Inflammatory macrophage treated with lipopolysaccharide for 4 hours (primary cell): Measurements from ENCODE around the gene BHLHE23.

Experiments
- DNase-seq: peaks from one replicate; pipeline ENCODE4 v3.0.0-alpha.2; 2020

The BHLHE23 gene

DNA sequence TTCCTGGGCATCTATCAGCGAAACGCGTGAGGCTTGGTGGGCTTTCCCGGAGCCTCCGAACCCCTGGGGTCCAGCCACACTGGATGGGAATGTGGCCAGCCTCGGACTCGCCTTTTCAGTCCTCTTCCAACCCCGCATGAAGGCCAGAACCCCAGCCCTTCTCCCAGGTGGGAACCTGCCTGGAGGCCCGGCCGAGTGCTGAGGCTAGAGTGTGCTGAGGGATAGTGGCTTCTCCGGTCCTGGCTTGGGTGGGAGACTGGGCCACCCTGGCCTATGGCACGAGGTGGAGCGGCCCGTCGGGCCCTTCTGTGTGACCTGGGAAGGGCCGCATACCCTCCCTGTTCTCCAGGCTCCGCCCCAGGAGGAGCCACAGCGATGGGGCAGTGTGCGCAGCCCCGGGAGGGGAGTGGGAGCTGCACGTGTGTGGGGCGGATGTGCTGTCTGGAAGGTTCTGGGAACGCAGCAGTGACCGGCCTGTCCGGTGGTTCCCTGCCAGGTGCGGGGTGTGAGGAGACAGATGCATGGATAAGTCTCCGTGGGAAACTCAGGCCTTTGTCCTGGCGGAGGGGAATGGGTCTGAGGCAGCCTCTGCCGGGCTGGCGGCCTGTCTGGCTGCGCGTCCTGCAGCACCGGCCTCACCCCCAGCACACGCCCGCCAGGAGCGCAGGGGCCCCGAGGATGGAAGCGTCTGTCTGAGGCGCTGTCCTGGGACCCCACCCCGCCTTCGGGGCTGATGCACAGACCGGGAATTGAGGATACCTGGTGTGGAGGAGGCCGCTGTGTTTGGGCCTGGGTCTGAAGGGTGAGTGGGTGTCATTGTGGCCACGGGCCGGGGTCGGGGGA lies 1.1 kb upstream of the BHLHE23 start:
- DNase-seq: no peak

DNA sequence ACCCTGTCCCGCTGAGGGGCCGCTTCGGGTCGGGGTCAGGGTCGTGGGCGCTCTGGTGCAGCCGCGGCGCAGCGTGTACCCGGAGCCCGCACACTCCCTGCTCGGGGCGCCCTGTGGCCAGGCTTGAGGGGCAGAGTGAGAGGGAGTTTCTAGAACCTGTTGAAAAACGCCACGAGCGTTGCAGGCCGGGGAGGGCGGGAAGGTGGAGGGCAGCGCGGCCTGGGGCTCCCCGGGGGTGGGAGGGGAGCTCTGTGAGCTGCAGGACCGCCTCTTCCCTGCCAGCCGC lies 539 bp upstream of the BHLHE23 start:
- no peak for DNase-seq

DNA sequence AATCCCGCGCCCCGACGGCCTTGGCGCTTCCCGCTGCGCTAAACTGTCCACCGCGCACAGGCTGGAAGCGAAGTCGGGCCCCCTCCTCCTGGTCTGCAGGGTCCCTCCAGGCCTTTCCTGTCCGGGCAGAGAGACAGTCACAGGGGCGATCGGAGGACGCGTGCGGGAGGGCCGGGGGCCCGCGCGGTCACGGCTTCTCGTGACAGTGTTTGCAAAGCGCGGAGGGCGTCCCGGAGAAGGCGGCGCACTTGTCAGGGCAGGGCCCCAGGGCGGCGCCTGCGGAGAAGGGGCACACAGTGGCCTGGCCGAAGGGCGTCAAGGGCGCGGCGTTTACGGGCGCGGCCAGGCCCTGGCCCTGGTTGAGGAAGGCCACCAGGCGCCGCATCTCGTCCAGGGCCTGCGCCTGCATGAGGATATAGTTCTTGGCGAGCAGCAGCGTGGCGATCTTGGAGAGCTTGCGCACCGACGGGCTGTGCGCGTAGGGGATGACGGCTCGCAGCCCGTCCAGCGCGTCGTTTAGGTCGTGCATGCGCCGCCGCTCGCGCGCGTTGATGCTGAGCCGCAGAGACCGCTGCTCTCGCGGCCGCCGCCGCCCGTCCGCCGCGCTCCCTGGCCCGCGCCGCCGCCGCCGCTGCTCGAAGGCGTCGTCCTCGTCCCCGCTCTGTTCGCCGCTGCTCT lies 763 bp downstream of the BHLHE23 start:
- DNase-seq: no peak

DNA sequence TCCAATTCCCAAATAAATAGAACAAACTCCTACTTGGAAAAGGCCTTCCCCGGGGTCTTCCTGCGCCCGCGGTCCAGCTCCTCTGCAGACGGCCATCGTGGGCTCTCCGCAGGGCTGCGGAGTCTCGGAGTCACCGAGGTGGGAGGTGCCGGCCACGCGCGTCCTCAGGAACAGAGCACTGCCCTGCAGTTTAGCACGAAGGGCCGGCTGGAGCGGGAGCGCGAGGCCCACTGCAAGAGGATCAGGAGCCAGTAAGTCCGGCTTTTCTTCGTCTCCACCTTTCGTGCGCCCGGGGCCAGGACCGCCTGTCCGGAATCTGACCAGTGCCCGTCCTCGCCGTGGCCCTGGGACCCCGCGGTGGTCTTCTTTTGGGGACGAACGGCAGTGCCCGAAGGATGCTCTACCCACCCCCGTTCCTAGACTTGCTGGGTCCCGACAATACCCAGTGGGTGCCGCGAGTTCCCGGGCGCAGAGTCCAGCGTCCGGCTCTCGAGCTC lies 1.4 kb downstream of the BHLHE23 start:
- DNase-seq: no peak

DNA sequence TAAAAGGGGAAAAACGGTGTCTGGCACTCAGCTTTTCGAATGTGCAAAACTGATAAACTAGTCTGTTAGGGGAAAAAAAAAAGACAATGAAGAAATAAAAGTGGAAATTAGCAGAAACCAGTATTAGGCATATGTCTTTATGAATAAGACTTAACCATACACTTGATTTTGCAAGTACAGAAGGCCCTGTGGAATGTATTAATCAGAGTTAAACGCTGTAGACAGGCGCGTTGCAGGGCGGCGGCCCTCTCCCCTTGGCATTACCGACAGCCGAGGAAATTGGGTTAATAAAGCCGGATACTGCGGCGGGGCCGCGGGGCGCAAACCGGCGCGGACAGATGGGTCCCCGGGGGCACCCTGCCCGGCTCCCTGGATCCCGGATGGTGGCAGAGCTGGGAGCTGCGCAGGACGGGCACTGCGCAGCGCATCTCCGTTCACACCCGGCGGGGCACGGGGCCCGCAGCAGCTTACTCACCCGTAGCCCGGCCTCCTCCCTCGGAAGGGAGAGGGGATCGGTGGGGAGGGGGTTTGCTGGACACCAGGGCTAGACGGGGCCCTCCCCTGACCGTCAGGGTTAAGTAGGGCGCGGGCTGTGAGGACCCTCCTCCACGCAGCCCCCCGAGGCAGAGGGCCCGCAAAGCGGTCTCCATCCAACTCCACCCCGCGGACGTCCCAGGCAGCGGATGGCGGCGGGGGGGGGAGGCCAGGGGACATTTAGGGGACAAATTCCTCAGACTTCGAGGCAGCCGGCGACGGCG lies 2.0 kb downstream of the BHLHE23 start:
- no peak for DNase-seq

DNA sequence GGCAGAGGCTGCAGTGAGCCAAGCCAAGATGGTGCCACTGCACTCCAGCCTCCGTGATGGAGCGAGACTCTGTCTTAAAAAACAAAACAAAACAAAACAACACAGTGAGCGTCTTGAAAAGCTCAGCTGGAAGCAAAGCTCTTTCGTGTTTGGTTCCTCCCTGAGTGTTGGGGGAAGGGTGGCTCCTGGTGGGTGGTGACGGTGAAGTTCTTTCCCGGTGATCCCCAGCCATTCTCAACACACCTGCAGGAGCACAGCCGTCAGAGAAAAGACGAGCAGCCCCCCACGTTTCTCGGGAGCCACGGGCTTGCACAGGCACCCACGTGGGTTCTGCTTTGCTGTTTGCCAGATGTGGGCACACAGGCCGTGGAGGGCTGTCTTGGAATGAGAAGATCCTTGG lies 3.2 kb downstream of the BHLHE23 start:
- no peak for DNase-seq

DNA sequence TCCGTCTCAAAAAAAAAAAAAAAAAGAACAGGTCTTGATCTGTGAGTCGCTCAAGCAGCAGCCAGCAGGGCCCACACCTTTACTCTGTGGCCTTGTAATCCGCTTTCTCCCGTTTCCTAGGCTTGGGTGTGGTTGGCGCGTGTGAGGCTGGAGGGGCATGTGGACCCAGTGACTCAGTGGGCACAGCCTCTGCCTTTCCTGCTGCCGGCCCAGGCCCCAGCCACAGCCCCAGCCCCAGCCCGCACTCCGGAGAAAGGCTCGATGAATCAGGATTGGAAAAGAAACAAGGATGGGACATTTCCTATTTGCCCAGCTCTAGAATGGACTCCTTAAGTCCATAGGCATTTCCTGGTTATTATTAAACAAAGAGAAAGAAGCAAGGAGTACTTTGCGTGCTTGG lies 4.3 kb downstream of the BHLHE23 start:
- no peak for DNase-seq

DNA sequence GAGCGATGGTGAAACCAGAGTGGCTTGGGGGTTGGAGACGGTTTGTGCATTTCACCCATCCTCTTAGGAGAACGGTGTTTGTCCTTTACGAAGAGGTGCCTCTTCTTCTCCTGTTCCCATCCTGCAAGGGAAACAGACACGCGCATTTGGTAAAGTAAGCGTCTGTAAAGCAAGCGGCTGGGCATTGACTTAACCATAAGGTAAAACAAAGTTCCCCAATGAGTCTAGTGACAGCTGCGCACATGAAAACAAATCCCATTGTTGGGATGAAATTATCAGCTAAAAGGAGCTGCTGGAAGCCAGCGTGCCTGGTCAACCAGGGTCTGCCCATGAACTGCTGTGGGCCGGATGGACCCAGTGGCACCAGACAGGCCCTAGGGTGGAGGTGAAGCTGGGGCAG lies 5.8 kb downstream of the BHLHE23 start:
- DNase-seq: no peak

DNA sequence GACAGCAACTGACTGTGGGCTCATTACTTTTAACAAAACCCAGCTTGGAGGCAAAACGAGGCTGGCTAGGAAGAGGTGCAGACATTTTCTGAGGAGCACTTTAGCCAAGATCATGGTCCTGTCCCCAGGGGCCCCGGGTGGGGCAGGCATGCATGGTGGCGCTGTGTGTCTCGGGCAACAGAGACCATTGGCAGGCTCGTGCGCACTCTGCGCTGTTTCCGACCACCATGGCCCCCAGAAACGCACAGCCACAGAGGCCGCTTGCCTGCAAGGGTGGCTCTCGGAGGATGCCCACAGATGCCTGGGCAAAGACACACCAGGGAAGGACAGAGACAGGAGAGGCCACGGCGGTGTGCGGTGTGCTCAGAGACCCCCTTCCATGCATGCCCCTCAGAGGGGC lies 6.7 kb downstream of the BHLHE23 start:
- DNase-seq: no peak

DNA sequence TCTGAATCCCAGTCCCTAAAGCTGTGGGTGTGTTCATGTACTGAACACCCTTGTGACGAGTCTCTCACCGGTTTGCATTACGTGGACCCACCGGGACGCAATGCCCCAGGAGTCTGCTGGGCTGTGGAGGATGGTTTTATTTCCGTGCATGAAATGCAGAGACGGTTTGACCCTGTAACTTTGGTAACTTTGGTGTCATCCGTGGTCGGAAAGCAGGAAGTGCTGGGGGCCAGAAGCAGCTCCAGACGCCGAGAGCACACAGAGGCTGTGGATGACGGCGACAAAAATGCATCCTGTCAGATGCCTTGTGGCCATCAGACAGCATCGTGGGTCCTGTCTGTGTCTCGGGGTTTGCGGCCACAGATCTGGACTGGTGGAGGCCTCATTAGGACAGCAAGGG lies 7.2 kb downstream of the BHLHE23 start:
- DNase-seq: no peak

DNA sequence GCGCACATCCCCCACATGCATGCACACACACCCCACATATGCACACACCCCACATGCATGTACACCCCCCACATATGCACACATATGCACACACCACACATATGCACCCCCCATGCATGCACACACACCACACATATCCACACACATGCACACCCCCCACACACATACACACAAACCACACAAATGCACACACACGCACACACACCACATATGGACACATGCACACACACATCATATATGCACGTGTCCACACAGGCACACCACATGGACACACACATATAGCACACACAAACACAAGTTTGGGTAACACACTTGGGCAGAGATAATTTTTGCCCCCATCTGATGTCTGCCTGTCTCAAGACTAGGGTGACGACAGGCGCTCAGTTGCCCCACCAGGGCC lies 8.3 kb downstream of the BHLHE23 start:
- DNase-seq: no peak

DNA sequence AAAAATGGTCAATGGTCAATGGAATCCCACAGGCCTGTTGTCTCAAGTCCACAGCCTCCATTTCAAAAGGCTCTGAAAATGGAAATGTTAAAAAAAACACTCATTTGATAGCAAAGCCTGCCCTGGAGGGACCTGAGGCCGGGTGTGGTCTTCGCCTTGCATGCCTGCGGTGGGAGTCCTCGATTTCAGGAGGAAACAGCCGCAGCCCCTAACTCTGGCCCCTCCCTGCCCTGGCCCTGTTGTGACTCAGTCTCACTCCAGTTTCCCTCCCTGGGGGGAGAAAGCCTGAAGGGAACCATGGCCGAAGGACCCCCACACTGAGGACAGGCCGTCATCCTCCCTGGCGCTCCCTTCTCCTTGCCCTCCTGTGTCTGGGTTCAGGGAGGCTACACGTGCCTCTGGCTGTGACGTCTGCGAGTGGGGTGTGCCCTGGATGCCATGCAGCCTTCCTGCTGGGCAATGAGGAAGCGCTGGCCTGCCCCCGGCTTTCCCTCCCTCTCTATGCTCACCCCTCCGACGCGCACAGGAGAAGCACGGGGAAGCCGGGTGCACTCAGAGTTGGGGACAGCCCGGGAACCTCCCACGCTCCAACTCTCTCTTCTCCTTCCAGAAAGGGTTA lies 9.2 kb downstream of the BHLHE23 start:
- peak; percentile 85 for DNase-seq

DNA sequence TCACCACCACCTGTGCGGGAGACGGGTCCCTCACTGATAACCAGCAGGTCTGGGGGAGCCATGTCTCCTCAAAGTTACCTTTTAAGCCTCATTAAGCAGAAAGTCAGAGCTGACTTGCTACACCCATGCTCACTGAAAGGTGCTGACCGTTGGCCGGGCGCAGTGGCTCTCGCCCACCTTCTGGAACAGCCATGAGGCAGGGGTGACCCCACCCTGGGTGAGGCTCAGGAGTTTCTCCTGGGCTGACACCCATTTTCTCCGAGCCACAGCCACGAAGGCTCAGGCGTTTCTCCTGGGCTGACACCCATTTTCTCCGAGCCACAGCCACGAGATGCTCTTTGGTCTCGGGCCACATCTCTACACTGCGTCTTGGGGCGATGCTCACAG lies 10.2 kb downstream of the BHLHE23 start:
- no peak for DNase-seq

DNA sequence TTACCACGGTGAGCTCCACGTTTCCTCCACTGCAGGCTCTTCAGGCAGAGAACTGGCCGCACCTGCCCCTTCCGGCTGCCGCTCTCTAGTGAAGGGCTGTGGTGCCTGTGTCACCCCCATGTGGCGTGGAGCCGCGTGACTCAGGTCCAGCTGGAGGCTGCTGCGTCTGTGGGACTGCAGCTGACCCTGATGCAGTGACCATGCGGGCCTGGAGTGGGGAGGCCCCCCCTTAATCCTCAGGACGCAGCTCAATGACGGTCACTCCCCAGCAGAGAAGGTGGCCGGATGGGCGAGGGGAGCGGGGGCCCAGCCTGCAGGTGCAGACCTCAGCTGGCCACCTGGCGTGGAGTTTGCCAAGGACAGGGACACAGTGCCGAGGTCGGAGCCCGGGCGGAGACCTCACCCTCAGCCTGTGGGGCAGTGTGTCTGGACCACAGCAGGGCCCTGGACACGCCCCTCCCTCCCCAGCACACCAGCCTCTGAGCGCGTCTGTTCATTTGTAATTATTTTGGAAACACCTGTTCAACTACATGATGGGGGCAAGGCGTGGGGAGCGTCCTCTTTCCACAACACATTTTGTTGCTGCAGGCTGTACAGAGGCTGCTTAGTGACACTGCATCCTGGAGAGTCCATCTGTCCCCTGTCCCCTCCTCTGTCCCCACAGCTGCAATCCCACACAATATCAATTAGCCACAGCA lies 10.7 kb downstream of the BHLHE23 start:
- no peak for DNase-seq

DNA sequence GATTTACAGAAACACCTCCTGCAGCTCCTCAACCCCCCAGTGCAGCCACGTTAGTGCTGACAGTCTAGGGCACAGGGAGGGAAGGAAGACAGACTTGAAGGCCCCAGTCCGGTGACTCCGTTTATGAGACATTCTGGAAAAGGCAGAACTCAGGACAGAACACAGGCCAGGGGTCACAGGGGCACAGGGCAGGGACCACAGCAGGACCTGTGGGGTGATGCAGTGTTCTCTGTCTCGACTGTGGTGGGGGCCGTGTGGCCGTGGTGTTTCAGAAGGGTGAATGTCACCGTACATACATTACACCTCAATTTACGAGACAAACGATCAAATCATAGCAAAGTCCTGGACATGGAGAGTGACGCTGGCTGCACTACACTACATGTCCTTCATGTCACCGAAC lies 11.3 kb downstream of the BHLHE23 start:
- DNase-seq: no peak

DNA sequence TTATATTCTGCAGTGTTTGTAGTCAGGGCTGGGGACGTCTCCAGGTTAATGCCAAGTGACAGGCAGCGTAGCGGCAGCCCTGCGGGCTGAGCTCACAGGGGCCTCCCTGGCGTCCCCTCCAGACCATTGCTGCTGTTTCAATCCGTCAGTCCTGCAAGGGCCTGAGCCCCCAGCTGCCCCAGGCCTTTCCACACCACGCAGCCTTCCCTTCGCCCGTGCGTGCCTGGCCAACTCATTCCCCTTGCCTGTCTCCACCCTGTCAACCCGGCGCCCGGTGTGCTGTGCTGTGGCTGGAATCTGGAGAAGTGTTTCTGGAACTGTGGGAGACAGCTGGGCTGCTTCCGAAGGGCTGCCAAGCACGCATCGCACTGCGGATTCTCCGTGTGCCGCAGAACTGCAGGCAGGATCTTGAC lies 11.9 kb downstream of the BHLHE23 start:
- no peak for DNase-seq

DNA sequence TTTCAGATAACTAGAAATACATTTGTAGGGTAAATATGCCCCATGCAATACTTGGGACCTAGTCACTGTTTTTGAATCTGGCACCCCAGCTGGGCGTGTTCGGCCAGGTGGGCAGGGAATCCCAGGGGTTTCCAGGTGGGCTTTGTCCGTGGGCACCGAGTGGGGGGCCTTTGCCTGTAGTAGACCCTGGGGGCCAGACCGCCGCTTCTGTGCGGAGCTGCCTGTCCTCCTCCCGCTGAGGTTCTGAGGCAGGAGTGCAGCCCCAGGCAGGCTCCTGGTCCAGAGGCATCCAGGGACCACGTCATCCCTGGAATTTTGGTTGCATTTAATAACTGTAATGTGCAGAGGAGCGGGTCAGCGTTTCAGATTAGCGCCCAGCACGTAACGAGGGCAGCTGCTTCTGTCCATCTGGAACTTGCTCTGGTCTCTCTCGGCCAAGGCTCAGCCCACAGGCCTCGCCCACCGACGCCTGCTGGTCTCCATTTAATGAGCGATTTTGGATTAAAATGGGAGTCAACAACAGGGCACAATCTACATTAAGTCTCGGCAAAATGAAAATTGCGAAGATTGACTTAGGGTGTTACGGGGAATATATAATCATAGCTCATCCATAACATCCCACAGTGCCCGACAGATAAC lies 12.8 kb downstream of the BHLHE23 start:
- no peak for DNase-seq

DNA sequence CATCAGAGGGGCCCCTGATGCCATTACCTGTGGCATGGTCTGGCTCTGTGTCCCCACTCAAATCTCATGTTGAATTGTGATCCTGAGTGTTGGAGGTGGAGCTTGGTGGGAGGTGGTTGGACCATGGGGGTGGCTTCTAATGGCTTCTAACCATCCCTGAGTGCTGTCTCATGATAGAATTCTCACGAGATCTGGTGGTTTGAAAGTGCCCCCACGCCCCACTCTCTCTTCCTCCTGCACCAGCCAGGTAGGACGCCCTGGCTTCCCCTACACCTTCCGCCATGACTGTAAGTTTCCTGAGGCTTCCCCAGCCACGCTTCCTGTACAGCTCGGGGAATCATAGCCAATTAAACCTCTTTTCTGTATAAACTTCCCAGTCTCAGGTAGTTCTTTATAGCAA lies 14.9 kb downstream of the BHLHE23 start:
- no peak for DNase-seq

DNA sequence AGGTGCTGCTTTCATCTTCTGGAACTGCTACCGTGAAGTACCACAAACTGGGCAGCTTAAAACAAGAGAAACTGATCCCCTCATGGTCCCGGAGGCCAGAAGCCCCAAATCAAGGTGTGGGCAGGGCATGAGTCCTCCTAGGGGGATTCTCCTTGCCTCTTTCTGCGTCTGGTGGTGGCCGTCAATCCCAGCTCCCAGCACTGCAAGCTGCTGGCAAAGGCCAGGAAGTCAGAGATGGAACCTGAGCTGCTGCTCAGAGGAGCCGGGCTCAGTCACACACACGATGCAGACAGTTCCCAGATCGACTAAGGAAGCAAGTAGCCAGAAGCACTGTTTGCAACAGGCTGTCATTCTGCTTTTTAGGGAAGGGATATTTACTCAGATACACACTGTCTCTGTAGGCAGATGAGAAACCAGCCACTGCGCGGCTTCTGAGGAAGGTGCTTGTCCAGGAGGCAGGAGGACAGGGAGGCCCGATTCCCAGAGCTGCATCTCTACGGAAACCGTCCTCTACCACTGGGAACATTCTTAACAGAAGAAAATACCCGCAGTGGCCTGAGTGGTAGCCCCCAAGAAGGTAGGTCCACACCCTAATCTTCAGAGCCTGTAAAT lies 15.5 kb downstream of the BHLHE23 start:
- no peak for DNase-seq

DNA sequence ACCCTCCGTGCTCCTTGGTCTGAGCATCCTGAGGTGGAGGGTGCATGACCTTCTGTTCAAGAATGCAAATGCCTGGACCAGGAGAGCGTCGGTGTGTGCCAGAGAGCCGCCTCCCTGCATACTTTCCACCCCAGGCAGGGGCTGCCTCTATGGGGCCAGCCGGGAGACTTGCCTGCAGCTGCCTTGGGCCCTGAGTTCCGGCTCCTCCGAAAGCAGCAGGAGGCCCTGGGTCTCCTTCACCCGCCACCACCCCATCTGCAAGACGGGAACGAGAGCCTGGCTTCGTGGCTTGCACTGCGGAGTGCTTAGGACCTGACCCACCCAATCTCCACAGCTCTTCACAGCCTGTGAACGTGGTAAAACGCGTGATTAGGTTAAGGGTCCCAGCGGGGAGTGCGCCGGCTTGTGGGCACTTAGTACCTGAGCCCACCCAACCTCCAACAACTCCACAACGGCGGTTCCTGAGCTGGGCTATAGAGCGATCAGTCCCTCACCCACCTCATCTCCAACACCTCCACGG lies 16.4 kb downstream of the BHLHE23 start:
- no peak for DNase-seq

DNA sequence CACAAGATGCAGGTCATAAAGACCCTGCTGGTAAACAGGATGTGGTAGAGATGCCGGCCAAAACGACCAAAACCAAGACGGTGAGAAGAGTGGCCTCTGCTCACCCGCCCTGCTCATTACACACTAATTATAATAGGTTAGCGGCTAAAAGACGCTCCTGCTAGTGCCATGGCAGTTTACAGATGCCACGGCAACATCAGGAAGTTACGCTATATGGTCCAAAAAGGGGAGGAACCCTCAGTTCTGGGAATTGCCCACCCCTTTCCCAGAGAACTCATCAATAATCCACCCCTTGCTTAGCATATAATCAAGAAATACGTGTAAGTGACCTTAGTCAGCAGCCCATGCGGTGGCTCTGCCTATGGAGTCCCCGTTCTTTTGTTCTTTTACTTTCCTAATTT lies 17.6 kb downstream of the BHLHE23 start:
- DNase-seq: peak; percentile 35

DNA sequence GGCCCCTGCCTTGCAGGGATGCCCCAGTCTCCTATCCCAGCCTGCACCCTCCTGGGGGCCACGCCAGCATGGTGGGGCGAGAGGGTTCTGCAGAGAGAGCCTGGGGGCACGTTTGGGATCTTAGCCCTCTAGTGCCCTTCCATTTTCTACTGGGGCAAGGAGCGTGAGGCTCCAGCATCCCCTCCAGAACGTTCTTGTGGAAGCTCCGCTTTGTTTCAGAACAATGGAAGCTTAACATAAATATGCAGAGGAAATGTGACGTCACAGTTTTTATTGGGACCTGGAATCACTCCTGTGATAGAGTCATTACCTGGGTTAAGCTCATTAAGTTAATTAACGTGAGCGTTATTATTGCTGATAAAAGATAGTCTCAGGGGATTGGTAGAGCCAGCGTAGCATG lies 19.6 kb downstream of the BHLHE23 start:
- DNase-seq: no peak
